ENCODE data around the gene NDUFB11.
"Not testable (repeated sequence)": the region's sequence is repeated elsewhere in the genome, so short reads cannot be mapped to it uniquely, and the experiment has no call there.

Gene NDUFB11

DNA sequence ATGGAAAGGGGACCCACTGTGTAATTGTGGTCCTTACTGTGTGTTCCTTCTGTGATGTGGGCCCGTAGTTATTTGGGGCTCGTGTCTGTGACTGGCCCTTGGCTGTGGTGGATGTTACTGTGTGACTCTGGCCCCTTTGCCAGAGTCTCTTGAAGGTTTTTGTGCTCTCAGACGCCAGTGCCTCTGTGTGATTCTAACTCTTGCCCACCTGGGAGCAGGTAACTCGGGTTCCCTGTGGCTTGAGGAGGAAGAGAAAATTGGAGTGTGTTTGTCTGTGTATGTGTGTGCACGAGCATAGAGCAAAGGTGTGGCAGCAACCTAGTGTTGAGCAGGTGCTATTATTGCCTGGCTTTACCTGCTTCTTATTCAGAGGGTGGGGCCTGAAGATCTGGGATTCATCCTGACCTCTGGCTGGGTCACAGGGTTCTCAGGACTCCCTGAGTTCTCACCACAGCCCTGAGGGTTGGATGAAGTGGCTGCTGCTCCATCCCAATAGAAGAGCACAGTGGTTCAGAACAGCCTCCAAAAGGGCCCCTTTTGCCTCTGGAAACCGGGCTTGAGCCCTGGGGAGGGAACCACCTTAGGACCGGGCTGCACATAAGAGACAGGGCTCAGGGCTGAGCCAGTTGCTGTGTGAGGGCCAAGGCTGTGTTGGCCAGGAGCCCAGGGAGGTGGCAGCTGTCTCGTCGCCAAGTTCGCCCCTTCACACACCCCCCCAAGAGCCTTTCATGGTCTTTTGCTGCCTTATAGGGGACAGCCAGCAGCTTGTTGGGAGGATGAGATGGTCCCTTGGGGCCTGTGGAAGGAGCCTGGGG is 1.8 kb upstream of the NDUFB11 start:
- no peak for DNase-seq

DNA sequence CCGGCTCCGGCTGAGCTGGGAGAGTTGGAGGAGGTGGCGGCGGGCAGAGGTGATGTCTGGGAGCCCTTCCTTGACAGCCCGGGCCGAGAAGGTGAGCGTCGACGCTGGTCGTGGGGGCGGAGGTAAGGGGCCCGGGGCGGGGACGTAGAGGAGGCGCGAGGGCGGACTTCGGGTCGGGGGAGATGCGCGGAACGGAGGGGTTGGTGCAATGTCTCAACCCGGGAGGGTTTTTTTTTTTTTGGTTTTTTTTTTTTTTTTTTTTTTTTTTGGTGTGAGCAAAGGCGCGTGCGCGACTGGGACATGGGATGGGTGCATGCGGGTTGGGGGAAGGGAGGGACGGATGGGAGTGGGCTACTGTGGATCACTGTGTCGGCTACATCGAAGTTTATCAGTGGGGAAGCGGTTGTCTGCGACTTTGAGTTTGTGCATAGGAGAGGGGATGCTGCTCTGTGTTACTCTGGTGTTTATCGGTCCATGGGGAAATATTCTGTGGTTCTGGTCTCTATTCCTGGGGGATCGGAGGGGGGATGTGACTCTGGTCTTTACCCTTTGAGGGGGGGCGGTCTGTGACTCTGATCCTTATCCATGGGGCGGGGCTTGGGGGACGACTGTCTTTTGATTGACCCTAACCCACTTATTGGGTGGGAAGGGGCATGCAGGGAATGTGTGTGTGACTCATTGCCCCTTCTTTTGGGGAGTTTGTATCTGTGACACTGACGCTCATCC is 1.1 kb upstream of the NDUFB11 start:
- no peak for DNase-seq

DNA sequence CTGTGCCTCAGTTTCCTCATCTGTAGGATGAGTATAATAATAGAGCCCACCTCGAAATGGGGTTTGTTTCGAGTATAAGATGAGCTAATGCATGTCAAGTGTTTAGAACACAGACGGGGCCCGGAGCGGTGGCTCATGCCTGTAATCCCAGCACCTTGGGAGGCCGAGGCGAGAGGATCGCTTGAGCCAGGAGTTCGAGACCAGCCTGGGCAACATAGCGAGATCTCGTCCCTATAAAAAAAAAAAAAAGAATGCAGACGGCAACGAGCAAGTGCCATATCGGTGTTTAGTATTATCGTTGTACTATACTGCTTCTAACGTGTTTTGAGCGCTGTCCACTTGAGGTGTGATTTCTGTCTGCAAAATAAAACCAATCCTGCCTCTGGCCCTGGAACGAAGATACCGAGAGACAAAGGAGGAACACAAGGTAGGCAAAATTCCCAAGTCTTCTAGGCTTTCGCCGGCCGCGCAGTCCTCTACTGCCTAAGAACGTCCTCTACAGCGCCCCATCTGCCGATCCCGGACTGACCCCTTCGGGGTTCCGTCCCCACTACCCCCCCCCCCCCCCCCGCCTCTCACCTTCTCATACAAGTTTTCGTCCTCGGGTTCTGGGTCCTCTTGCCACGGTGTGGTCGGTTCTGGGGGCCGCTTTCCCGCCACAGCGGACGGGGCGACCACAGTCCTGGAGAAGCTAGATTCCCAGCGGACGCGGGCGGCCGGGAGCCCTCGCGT is 442 bp downstream of the NDUFB11 start:
- DNase-seq = peak; percentile 34

DNA sequence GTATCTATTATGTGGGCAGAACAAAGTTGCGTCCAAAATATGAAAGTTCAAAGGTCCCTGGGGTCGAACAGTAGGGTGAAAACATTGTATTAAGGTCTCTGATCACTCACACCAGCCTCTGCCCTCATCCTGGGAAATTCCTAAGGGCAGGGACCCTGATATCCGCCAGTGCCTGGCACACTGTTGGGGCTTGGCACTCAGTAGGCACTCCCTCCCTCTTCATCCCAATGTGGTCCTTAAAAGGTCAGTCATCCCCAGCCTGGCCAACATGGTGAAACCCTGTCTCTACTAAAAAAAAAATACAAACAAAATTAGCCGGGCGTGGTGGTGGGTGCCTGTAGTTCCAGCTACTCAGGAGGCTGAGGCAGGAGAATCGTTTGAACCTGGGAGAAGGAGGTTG is 6.3 kb downstream of the NDUFB11 start:
- no peak for DNase-seq

DNA sequence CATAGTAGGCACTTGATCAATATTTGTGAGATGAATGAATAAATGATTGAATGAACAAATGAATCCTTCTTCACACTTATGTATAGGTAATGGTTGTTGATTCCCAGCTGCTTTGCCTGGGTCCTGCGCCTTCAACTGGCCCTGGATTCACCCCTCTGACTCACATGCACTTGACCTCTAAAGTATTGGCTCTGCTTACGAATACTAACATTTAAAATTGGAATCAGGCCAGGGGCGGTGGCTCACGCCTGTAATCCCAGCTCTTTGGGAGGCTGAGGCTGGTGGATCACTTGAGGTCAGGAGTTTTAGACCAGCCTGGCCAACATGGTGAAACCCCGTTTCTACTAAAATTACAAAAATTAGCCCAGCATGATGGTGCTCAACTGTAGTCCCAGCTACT is 8.9 kb downstream of the NDUFB11 start:
- DNase-seq = not testable (repeated sequence)

DNA sequence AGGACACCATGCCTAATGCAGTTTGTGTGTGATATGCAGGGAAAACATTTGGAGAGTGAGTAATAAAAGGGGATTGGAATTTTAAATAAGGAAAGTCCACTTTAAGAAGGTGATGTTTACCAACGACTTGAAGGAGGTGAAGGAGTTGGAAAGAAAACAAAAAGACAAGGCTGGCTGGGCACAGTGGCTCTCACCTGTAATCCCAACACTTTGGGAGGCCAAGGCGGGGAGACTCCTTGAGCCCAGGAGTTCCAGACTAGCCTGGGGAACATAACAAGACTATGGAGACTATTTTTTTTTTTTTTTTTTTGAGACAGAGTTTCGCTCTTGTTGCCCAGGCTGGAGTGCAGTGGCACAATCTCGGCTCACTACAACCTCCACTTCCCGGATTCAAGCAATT is 11.0 kb downstream of the NDUFB11 start:
- DNase-seq = no peak

DNA sequence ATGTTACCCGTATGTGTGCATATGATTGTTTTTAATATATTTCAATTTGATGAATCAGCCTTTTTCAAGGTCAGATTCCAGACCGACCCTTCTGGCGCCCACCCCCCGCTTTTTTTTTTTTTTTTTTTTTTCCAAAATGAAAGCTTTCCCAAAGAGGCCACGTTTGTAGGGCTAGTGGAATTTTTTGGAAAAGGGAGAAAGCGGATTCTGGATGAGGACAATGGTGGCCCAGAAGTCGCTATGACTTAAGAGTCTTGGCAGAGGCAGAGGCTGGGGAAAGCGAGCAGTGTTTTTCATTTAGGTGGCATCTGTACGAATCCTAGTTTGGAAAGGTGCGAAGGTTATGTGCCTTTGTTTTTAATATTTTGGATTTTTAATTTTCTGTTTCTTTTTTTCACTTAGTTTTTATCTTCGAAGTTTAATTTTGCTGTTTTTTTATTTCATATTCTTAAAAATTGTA is 14.6 kb downstream of the NDUFB11 start:
- DNase-seq = no peak

DNA sequence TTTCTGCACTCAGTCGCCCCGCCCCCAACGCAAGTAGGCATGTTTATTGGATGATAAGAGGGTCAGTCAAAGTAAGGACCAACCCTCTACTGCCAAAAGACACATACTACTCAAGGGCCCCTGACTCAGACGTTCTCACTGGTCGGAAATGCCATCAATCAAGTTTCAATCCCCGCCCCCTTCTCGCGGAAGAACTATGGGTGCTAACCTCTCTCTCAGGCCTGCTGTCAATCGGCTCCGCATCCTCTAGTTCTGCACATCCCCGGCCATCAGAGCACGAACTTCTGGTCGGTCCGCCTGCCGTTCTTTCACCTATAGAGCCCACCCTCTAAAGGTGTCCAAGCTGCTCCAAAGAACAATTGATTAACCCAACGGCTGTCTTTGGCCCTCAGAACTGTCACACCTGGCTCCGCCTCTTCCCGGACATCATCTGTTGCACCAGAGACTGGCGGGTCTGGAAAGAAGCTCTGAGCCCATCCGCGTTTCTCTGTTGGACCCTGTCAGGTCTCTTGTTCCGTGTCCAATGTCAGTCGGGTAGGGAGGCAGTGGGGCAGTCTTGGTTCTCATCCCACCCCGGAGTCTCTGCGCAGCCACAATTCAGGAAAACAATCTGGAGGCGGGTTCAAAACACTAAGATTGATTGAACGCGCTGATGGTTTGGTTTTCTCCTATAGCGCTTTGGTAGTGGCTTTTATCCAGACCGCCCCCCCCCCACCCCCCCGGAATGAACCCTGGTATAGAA is 15.2 kb downstream of the NDUFB11 start:
- peak; percentile 97 for DNase-seq

DNA sequence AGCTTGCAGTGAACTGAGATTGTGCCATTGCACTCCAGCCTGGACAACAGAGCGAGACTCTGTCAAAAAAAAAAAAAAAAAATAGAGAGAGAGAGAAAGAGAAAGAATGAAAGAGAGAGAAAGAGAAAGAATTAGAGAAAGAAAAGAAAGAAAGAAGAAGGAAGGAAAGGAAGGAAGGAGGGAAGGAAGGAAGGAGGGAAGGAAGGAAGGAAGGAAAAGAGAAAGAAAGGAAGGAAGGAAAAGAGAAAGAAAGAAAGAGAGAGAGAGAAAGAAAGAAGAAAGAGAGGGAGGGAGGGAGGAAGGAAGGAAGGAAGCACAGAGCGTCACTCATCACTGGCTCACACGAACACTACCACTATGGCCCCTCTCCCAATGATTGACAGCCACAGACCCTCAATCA is 20.0 kb downstream of the NDUFB11 start:
- not testable (repeated sequence) for DNase-seq

DNA sequence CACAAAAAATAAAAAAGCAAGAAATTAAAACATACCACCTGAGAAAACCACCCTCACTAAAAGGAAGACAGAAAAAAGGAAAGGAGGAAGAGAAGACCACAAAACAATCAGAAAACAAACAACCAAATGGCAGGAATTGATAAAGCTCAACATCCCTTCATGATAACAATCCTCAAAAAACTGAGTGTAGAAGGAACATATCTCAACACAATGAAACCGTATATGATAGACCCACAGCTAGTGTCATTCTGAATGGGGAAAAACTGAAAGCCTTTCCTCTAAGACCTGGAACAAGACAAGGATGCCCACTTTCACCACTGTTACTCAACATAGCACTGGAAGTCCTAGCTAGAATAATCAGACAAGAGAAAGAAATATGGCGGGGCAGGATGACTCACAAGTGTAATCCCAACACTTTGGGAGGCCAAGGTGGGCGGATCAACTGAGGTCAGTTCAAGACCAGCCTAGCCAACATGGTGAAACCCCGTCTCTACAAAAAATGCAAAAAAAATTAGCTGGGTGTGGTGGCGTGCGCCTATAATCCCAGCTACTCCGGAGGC is 27.9 kb downstream of the NDUFB11 start:
- DNase-seq = not testable (repeated sequence)

DNA sequence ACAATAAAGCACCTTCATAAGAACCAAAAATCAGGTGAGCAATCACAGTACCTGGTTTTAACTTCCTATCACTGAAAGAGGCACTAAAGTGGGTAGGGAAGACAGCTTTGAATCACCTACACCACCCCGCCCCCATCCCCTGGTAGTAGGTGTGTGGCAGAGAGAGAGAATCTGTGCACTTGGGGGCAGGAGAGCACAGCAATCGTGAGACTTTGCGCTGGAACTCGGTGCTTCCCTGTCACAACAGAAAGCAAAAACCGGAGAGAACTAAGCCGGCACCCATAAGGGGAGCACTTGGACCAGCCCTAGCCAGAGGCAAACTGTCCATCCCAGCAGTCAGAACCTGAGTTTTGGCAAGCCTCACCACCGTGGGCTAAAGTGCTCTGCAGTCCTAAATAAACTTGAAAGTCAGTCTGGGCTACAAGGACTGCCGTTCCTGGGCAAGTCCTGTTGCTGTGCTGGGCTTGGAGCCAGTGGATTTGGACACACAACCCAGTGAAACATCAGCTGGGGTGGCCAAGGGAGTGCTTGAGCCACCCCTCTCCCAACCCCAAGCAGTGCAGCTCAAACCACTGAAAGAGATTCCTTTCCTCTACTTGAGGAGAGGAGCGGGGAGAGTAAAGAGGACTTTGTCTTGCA is 32.1 kb downstream of the NDUFB11 start:
- no peak for DNase-seq

DNA sequence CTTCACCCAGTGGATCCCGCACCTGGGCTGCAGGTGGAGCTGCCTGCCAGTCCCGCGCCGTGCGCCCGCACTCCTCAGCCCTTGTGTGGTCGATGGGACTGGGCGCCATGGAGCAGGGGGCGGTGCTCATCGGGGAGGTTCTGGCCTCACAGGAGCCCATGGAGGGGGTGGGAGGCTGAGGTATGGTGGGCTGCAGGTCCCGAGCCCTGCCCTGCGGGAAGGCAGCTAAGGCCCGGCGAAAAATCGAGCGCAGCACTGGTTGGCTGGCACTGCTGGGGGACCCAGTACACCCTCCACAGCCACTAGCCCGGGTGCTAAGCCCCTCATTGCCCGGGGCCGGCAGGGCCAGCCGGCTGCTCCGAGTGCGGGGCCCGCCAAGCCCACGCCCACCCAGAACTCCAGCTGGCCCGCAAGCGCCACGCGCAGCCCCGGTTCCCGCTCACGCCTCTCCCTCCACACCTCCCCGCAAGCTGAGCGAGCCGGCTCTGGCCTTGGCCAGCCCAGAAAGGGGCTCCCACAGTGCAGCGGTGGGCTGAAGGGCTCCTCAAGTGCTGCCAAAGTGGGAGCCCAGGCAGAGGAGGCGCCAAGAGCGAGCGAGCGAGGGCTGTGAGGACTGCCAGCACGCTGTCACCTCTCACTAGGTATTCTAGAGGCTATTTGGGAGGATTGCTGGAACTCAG is 33.4 kb downstream of the NDUFB11 start:
- DNase-seq = not testable (repeated sequence)

DNA sequence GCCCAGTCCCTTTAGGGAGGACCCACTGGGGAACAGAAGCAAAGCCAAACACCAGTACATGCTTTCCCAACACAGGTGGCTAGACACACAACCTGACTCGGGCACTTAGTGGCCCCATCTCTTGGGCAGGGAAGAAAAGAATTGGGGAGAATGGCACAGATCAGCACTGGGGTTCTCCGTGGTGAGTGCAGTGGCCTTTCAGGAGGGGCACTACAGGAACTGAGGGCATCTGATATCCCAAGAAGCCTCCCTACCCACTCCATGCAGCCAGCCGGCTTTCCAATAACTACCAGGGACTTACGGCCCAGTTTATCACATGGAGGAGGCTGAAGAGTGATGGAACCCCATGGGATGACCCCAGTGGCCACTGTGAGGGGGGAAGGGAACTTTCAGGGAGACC is 43.3 kb downstream of the NDUFB11 start:
- no peak for DNase-seq

DNA sequence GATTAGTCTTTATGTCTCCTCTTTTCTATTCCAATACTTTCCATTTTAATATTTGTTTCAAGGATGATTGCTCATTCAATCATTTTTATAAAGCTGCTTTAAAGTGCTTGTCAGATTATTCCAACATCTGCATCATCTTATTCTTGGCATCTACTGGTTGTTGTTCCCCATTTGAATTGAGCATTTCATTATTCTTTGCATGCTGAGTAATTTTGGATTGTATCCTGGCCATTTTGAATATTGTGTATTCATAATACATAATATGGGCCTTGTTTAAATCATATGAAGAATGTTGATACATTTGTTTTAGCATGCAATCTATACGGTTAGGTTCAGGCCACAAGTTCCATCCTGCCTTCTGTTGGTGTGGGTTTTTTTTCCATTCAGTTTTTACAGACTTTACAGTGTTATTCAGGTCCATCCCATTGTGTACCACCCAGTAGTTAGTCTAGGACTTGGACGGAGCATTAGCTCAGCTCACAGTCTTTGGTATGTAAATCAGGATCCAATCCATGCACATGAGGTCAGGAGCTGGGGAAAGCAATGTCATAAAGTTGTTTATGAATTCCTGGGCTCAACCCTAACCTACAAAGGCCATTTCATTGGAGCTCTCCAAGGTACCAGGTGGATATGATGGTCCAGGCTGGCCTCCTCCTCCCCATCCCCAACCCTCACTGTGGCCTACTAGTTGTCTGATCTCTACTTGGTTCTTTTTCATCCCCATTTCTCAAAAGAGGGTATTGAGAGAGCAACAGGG is 46.0 kb downstream of the NDUFB11 start:
- DNase-seq = no peak

DNA sequence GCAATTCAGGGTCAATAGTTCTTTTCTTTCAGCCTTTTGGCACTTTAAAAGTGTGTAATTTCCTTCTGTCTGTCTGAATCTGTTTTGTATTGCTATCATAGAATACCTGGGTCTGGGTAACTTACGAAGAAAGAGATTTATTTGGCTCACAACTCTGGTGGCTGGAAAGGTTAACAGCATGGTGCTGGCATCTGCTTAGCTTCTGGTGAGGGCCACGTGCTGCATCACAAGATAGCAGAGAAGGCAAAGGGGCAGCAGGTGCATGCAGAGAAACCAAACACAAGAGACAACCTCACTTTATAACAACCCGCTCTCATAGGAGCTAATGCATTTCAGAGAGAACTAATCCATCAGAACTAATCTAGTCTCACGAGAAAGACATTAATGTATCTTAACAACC is 47.5 kb downstream of the NDUFB11 start:
- no peak for DNase-seq

DNA sequence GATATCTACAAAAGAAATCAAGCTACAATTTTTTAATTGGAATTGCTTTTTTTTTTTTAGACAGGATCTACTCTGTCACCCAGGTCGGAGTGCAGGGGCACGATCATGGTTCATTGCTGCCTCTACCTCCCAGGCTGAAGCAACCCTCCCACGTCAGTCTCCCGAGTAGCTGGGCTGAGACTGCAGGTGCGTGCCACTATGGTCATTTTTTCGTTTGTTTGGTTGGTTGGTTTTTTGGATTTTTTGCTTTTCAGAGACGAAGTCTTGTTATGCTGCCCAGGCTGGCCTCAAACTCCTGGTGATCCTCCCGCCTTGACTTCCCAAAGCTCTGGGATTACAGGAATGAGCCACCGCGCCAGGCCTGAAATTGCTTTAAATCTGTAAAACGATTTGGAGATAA is 50.6 kb downstream of the NDUFB11 start:
- no peak for DNase-seq

DNA sequence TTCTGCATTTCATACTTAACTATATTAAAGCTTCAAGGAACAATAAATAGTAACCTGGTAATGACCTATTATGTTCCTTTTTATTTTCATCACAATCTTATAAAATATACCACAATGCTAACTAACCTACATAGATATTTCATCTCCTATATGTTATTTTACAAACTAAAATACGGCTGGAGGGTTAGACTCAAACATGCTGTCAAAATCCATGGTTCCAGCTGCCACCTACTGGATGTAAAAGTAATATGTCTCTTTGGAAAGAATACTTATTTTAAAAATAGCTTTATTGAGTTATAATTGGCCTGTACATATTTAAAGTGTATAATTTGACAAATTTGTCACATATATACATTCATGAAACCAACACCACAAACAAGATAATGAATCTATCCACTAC is 51.3 kb downstream of the NDUFB11 start:
- DNase-seq = peak; percentile 41
